Neural cell (in vitro differentiated cells): Measurements from ENCODE around the gene LYPD6. TPM values are rescaled to one million over a fixed set of nuclear protein-coding genes. Genes with fewer than 3 reads are reported as not detected.

ENCODE experiments used
- H2AFZ ChIP-seq: fragments of 200-600, 300-800 bp; sonication (generic), shearing (Covaris generic); 2 replicates; pipeline ENCODE4 v1.6.0; 2014; ENCODE audit warnings: low read depth, mild to moderate bottlenecking, antibody characterized with exemption, low read length, moderate library complexity
- H3F3A ChIP-seq: fragments of 200-600 bp; shearing (Covaris generic); 2 replicates; pipeline ENCODE4 v1.6.1; 2016; ENCODE audit warnings: mild to moderate bottlenecking, moderate library complexity, mixed read lengths, antibody characterized with exemption, low read length; ENCODE audit not compliant: insufficient read depth, poor library complexity, severe bottlenecking
- H3K27ac ChIP-seq: fragments of 200-600, 300-800 bp; sonication (generic), shearing (Covaris generic); 2 replicates; pipeline ENCODE4 v1.5.1; 2014; ENCODE audit warnings: mild to moderate bottlenecking, low read length, moderate library complexity
- H3K27me3 ChIP-seq: fragments of 300-800, 200-600 bp; sonication (generic), shearing (Covaris generic); 2 replicates; pipeline ENCODE4 v1.6.0; 2014; ENCODE audit warnings: mild to moderate bottlenecking, low read depth, low read length, moderate library complexity; ENCODE audit not compliant: insufficient read depth
- H3K36me3 ChIP-seq: fragments of 300-800, 200-600 bp; sonication (generic), shearing (Covaris generic); 2 replicates; pipeline ENCODE4 v1.5.1; 2014; ENCODE audit warnings: mild to moderate bottlenecking, antibody characterized with exemption, low read length, moderate library complexity; ENCODE audit not compliant: insufficient read depth
- H3K4me2 ChIP-seq: fragments of 300-800, 200-600 bp; sonication (generic), shearing (Covaris generic); 2 replicates; pipeline ENCODE4 v1.6.0; 2014; ENCODE audit warnings: mild to moderate bottlenecking, low read length
- H3K4me3 ChIP-seq: fragments of 300-800, 200-600 bp; sonication (generic), shearing (Covaris generic); 2 replicates; pipeline ENCODE4 v1.5.1; 2014; ENCODE audit warnings: mild to moderate bottlenecking, low read length, moderate library complexity
- H3K79me2 ChIP-seq: fragments of 200-600 bp; shearing (Covaris generic); replicated peaks from 2 replicates; pipeline ENCODE4 v1.6.0; 2014; ENCODE audit warnings: mild to moderate bottlenecking, low read length, moderate library complexity; ENCODE audit not compliant: insufficient read depth
- H3K9ac ChIP-seq: fragments of 300-800, 200-600 bp; sonication (generic), shearing (Covaris generic); 2 replicates; pipeline ENCODE4 v1.6.1; 2016; ENCODE audit warnings: mild to moderate bottlenecking, low read length, mixed read lengths
- H3K9me2 ChIP-seq: fragments of 200-600 bp; shearing (Covaris generic); 2 replicates; pipeline ENCODE4 v1.6.1; 2016; ENCODE audit warnings: mild to moderate bottlenecking, low read length, mixed read lengths; ENCODE audit not compliant: insufficient read depth
- H3K9me3 ChIP-seq: fragments of 200-600, 300-800 bp; sonication (generic), shearing (Covaris generic); 2 replicates; pipeline ENCODE4 v1.6.1; 2016; ENCODE audit warnings: mild to moderate bottlenecking, mixed run types, low read length, moderate library complexity, mixed read lengths
- H4K20me1 ChIP-seq: fragments of 200-600 bp; shearing (Covaris generic); 2 replicates; pipeline ENCODE4 v1.6.1; 2016; ENCODE audit warnings: mild to moderate bottlenecking, mixed run types; ENCODE audit not compliant: insufficient read depth
- CTCF ChIP-seq: fragments of 450-650 bp; IDR thresholded peaks from 2 replicates; pipeline ENCODE4 v1.5.1; 2014; ENCODE audit warnings: antibody characterized with exemption, mild to moderate bottlenecking, moderate library complexity; ENCODE audit not compliant: poor library complexity, severe bottlenecking
- EP300 ChIP-seq: fragments of 450-650 bp; conservative IDR thresholded peaks from 2 replicates; pipeline ENCODE4 v1.6.1; 2014; ENCODE audit warnings: antibody characterized with exemption, mild to moderate bottlenecking, moderate library complexity; ENCODE audit not compliant: poor library complexity, severe bottlenecking
- EZH2 ChIP-seq: fragments of 200-600, 300-800 bp; shearing (Covaris generic), sonication (generic); IDR thresholded peaks from 2 replicates; pipeline ENCODE4 v1.6.1; 2014; ENCODE audit warnings: antibody characterized with exemption, low read length, borderline replicate concordance, mild to moderate bottlenecking; ENCODE audit not compliant: insufficient read depth, poor library complexity, severe bottlenecking
- MXI1 ChIP-seq: fragments of 450-650 bp; conservative IDR thresholded peaks from 2 replicates; pipeline ENCODE4 v1.6.1; 2014; ENCODE audit warnings: antibody characterized with exemption, mild to moderate bottlenecking; ENCODE audit not compliant: poor library complexity, severe bottlenecking
- POLR2AphosphoS5 ChIP-seq: IDR thresholded peaks from 2 replicates; pipeline ENCODE4 v1.6.1; 2012
- RAD21 ChIP-seq: fragments of 450-650 bp; conservative IDR thresholded peaks from 2 replicates; pipeline ENCODE4 v1.6.1; 2014; ENCODE audit warnings: antibody characterized with exemption, mild to moderate bottlenecking, moderate library complexity
- REST ChIP-seq: IDR thresholded peaks from 2 replicates; pipeline ENCODE4 v1.6.1; 2012; ENCODE audit warnings: borderline replicate concordance
- SMC3 ChIP-seq: fragments of 450-650 bp; conservative IDR thresholded peaks from 2 replicates; pipeline ENCODE4 v1.6.1; 2014; ENCODE audit warnings: antibody characterized with exemption, mild to moderate bottlenecking, moderate library complexity; ENCODE audit not compliant: poor library complexity
- TAF1 ChIP-seq: IDR thresholded peaks from 2 replicates; pipeline ENCODE4 v1.6.1; 2012; ENCODE audit warnings: low read depth
- polyA plus RNA-seq: library from polyadenylated mRNA; depleted of rRNA; stranded (reverse); fragments of >200 nt; gene quantifications from 2 replicates; pipeline ENCODE4 v1.2.3, GENCODE V29; 2014

The LYPD6 gene
- polyA plus RNA-seq, 1 donor from 2014 or later = 2.3 TPM

DNA sequence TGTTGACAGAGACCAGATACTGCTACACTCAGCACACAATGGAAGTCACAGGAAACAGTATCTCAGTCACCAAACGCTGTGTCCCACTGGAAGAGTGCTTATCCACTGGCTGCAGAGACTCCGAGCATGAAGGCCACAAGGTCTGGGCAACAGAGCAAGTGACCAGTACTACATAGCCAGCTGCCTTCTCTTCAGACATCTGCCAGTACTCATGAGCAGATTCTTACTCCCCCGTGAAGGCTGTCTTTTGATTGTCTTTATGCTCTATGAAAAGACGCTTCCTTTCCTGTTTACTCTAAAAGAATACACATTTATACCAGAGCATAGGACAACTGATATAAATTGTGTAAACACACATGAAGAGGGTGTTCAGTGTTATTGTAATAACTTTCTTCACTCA, 138.2 kb downstream of the LYPD6 start:
- TF ChIP-seq POLR2AphosphoS5 (no peak), EZH2 (no peak), RAD21 (no peak), EP300 (no peak), REST (no peak)
- Histone ChIP-seq H3K27me3 (no peaks in the 10 kb centered on the region), H3K9ac (no peak overlapping the region), H3K79me2 (no peaks in the 10 kb centered on the region), H3K4me3 (no peak overlapping the region), H3F3A (no peaks in the 10 kb centered on the region), H2AFZ (no peak overlapping the region), H3K4me2 (no peak overlapping the region), H3K9me2 (no peaks in the 10 kb centered on the region), H4K20me1 (no peaks in the 10 kb centered on the region), H3K36me3 (no peaks in the 10 kb centered on the region), H3K27ac (no peak overlapping the region), H3K9me3 (no peaks in the 10 kb centered on the region)

- H4K20me1 ChIP-seq = no peaks in the 10 kb centered on the region
- no peaks in the 10 kb centered on the region for H3K9me2 ChIP-seq
- H3K9me3 ChIP-seq = no peaks in the 10 kb centered on the region
- no peaks in the 10 kb centered on the region for H3K79me2 ChIP-seq
- no peaks in the 10 kb centered on the region for H3F3A ChIP-seq
- H3K4me3 ChIP-seq = no peak overlapping the region
- no peak overlapping the region for H2AFZ ChIP-seq
- H3K36me3 ChIP-seq = no peaks in the 10 kb centered on the region
- TF ChIP-seq SMC3 = no peak
- TF ChIP-seq TAF1 = no peak
- no peak for TF ChIP-seq RAD21
- no peak for TF ChIP-seq EZH2
- no peak for TF ChIP-seq CTCF
- H3K27me3 ChIP-seq = no peaks in the 10 kb centered on the region
- no peak overlapping the region for H3K27ac ChIP-seq
- no peak overlapping the region for H3K4me2 ChIP-seq
- no peak overlapping the region for H3K9ac ChIP-seq
Measured at GRCh38 chr2:149470046-149470445, 139.7 kb downstream of the LYPD6 start.

DNA sequence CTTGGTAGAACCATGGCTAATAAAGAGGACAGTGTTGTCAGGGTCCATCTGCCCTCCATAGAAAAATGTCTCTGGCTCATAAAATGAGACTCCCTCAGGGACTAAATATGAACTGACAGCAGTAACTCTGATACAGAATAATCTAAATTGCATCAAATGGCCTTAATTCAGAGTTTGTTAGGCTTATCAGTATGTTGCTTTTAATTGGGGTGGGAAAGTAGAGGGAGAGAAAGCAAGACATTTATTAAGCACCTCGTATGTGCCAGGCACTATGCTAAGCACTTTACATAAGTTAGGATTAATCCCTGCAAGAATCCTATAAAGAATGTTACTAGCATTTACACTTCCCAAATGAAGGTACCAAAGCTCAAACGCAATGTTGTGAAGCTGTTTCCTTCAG, 142.0 kb downstream of the LYPD6 start:
- Histone ChIP-seq H3K9me3 (no peaks in the 10 kb centered on the region), H3F3A (no peaks in the 10 kb centered on the region), H3K27ac (no peak overlapping the region), H3K27me3 (no peaks in the 10 kb centered on the region), H2AFZ (no peak overlapping the region), H3K9ac (no peak overlapping the region), H4K20me1 (no peaks in the 10 kb centered on the region), H3K4me2 (no peak overlapping the region), H3K79me2 (no peaks in the 10 kb centered on the region), H3K9me2 (no peaks in the 10 kb centered on the region), H3K4me3 (no peak overlapping the region), H3K36me3 (no peaks in the 10 kb centered on the region)
- no peak for TF ChIP-seq MXI1
- TF ChIP-seq SMC3 = no peak
- no peak for TF ChIP-seq TAF1
- no peak for TF ChIP-seq POLR2AphosphoS5
- TF ChIP-seq REST = no peak
- no peak for TF ChIP-seq EP300
- no peak for TF ChIP-seq EZH2
- TF ChIP-seq RAD21 = no peak
